Astrocyte of the spinal cord (primary cell): Measurements from ENCODE around the gene FRAS1.

Experiments used
- DNase-seq: peaks from one replicate; pipeline ENCODE4 v3.0.0; 2011; ENCODE audit warnings: low read depth, low spot score
- H3K4me3 ChIP-seq: 2 replicates; pipeline ENCODE4 v1.5.1; 2011; ENCODE audit warnings: low read depth, mild to moderate bottlenecking, low read length, moderate library complexity
- CTCF ChIP-seq: IDR thresholded peaks from 2 replicates; pipeline ENCODE4 v1.5.1; 2012; ENCODE audit warnings: low read depth, mild to moderate bottlenecking, low read length, inconsistent platforms
- in situ Hi-C: cut with HindIII; loops from 2 replicates; pipeline ENCODE4 v1.10.0; 2017; ENCODE audit warnings: low sequenced_read_pairs

Gene FRAS1

GRCh38 chr4:78584863-78585547 is 527.9 kb downstream of the FRAS1 start:
- TF ChIP-seq CTCF, result no peak
- in situ Hi-C loops, result no loop called here
- H3K4me3 ChIP-seq, result no peak overlapping the region
- no peak for DNase-seq

- DNase-seq, result no peak
- no peak for TF ChIP-seq CTCF
- in situ Hi-C loops, result no loop called here
- no peak overlapping the region for H3K4me3 ChIP-seq
Observed at GRCh38 chr4:78585633-78586032, 528.5 kb downstream of the FRAS1 start.

- H3K4me3 ChIP-seq, result no peak overlapping the region
- TF ChIP-seq CTCF, result no peak
- no peak for DNase-seq
- in situ Hi-C loops, result no loop called here
Observed at GRCh38 chr4:78588894-78589545, 531.9 kb downstream of the FRAS1 start.

GRCh38 chr4:78591404-78591803 is 534.3 kb downstream of the FRAS1 start:
- in situ Hi-C loops, result no loop called here
- H3K4me3 ChIP-seq, result no peak overlapping the region
- TF ChIP-seq CTCF, result no peak

GRCh38 chr4:78592088-78592783 is 535.1 kb downstream of the FRAS1 start:
- H3K4me3 ChIP-seq, result no peak overlapping the region
- peak; percentile 18 for TF ChIP-seq CTCF
- no peak for DNase-seq
- in situ Hi-C loops, result no loop called here

More at GRCh38 chr4:78591404-78591803, 534.3 kb downstream of the FRAS1 start:
- DNase-seq, result no peak
